Measurements from ENCODE around the gene TRIM28.

The TRIM28 gene

DNA sequence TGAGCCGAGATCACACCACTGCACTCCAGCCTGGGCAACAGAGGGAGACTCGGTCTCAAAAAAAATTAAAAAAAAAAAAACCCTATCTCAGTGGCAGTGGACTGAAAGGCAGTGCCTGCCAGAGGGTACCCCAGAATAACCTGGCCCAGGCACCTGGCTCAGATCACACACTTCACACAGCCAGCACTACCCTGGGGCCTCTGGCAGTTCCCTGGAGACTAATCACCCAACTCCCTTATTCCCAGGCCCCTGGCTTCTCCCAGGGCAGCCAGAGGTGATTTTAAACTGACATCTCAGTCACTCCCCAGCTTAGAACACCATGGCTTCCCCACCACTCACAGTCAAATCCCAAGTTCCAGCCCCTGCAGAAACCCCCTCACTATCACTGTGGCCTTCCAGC is 28.6 kb upstream of the TRIM28 start:
- Histone ChIP-seq H3K9ac (ENCODE audit: insufficient read length, low read depth) (peak overlapping the region; percentile 64), H3K4me1 (ENCODE audit: insufficient read depth, insufficient read length) (peaks cover 15% of the 10 kb centered on the region), H3K4me3 (ENCODE audit: insufficient read length, low read depth) (no peak overlapping the region), H3K36me3 (ENCODE audit: insufficient read depth, insufficient read length, low read length) (peaks cover 17% of the 10 kb centered on the region), H3K27me3 (ENCODE audit: insufficient read depth, insufficient read length) (no peaks in the 10 kb centered on the region), H3K9me3 (ENCODE audit: insufficient read depth, low read length) (no peaks in the 10 kb centered on the region)
- DNase-seq (ENCODE audit: low read depth, low spot score), result no peak
- TF ChIP-seq ZNF274 (IDR thresholded peaks at IDR 0.05; ENCODE audit: low read depth, low read length) (no peak), YY1 (IDR thresholded peaks at IDR 0.05; ENCODE audit: insufficient read depth, insufficient read length) (no peak), SUZ12 (IDR thresholded peaks at IDR 0.05; ENCODE audit: extremely low read depth, insufficient read depth, insufficient read length) (no peak)

- Histone ChIP-seq H3K9me3 (ENCODE audit: insufficient read depth, low read length) (no peaks in the 10 kb centered on the region), H3K9ac (ENCODE audit: insufficient read length, low read depth) (peak overlapping the region; percentile 54), H3K27me3 (ENCODE audit: insufficient read depth, insufficient read length) (no peaks in the 10 kb centered on the region), H3K36me3 (ENCODE audit: insufficient read depth, insufficient read length, low read length) (peaks cover 17% of the 10 kb centered on the region), H3K4me3 (ENCODE audit: insufficient read length, low read depth) (no peak overlapping the region), H3K4me1 (ENCODE audit: insufficient read depth, insufficient read length) (peaks cover 15% of the 10 kb centered on the region)
- TF ChIP-seq SUZ12 (IDR thresholded peaks at IDR 0.05; ENCODE audit: extremely low read depth, insufficient read depth, insufficient read length) (no peak), ZNF274 (IDR thresholded peaks at IDR 0.05; ENCODE audit: low read depth, low read length) (no peak), YY1 (IDR thresholded peaks at IDR 0.05; ENCODE audit: insufficient read depth, insufficient read length) (no peak)
- no peak for DNase-seq (ENCODE audit: low read depth, low spot score)
These were observed 27.5 kb upstream of the TRIM28 start for GRCh38 chr19:58516246-58516836.

GRCh38 chr19:58516964-58517833 is 26.7 kb upstream of the TRIM28 start:
- peaks cover 16% of the 10 kb centered on the region for H3K36me3 ChIP-seq (ENCODE audit: insufficient read depth, insufficient read length, low read length)

DNA sequence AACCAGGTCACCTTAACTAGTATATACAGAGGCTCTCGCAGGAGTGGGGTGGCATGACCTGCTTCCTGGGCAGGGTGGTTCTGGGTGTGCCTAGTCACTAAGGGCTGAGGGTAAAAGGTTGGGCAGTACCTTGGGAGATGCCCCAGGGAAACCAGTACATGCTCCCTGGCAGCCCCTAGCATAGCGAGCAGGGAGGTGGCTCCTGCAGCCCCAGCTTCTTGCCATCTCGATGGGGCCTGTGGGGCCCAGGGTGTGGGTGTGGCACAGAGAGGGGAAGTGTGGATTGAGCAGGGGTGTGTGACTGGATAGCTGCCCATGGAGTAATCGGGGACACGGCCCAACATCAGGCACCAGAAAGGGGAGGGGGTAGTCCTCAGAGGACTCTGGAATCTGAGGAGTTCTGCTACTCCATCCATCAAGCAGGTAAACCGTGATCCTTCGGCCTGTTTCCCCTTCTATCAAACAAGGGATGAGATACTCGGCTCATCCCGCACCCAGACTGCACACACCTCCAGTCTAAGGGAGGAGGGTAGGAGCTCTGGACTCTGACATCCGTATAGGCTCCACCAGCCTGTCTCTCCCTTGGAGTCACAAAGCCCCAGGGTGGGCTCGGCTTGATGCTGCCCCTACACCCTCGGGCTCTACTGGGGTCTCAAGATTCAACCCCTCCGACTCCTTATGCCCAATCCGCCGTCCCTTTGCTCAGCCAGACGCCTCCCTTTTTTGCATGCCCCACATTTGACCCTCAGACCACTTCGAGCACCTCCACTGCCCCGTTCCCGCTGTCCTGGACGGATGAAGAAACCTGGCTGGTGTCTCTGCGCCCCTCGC is 25.4 kb upstream of the TRIM28 start:
- no peak for DNase-seq (ENCODE audit: low read depth, low spot score)
- TF ChIP-seq YY1 (IDR thresholded peaks at IDR 0.05; ENCODE audit: insufficient read depth, insufficient read length) (no peak), SUZ12 (IDR thresholded peaks at IDR 0.05; ENCODE audit: extremely low read depth, insufficient read depth, insufficient read length) (no peak), ZNF274 (IDR thresholded peaks at IDR 0.05; ENCODE audit: low read depth, low read length) (no peak)
- H3K4me3 ChIP-seq (ENCODE audit: insufficient read length, low read depth), result peak overlapping the region; percentile 59

More at GRCh38 chr19:58516964-58517833, 26.7 kb upstream of the TRIM28 start:
- no peak overlapping the region for H3K4me3 ChIP-seq (ENCODE audit: insufficient read length, low read depth)
- DNase-seq (ENCODE audit: low read depth, low spot score), result no peak
- no peak for TF ChIP-seq SUZ12 (IDR thresholded peaks at IDR 0.05; ENCODE audit: extremely low read depth, insufficient read depth, insufficient read length)
- H3K9me3 ChIP-seq (ENCODE audit: insufficient read depth, low read length), result no peaks in the 10 kb centered on the region
- peak overlapping the region; percentile 42 for H3K9ac ChIP-seq (ENCODE audit: insufficient read length, low read depth)
- no peaks in the 10 kb centered on the region for H3K27me3 ChIP-seq (ENCODE audit: insufficient read depth, insufficient read length)
- H3K4me1 ChIP-seq (ENCODE audit: insufficient read depth, insufficient read length), result peaks cover 15% of the 10 kb centered on the region

DNA sequence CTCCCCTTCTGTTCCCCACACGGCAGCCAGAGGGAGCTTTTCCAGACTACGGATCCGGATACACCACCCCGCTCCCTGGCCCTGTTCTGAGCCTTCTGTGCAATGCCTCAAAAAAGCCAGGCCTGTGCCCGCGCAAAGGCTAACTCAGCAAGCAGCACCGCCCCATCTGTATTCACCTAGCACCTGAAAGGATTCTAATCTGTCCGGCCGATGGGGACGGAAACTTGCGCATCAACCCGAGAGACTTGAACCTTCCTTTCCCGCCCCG is 24.8 kb upstream of the TRIM28 start:
- no peak for TF ChIP-seq ZNF274 (IDR thresholded peaks at IDR 0.05; ENCODE audit: low read depth, low read length)
- no peak for TF ChIP-seq YY1 (IDR thresholded peaks at IDR 0.05; ENCODE audit: insufficient read depth, insufficient read length)
- TF ChIP-seq SUZ12 (IDR thresholded peaks at IDR 0.05; ENCODE audit: extremely low read depth, insufficient read depth, insufficient read length), result no peak
- H3K36me3 ChIP-seq (ENCODE audit: insufficient read depth, insufficient read length, low read length), result peaks cover 14% of the 10 kb centered on the region
- no peak for DNase-seq (ENCODE audit: low read depth, low spot score)
- H3K4me1 ChIP-seq (ENCODE audit: insufficient read depth, insufficient read length), result peaks cover 15% of the 10 kb centered on the region
- peak overlapping the region; percentile 80 for H3K9ac ChIP-seq (ENCODE audit: insufficient read length, low read depth)
- no peaks in the 10 kb centered on the region for H3K9me3 ChIP-seq (ENCODE audit: insufficient read depth, low read length)
- peak overlapping the region; percentile 59 for H3K4me3 ChIP-seq (ENCODE audit: insufficient read length, low read depth)
- no peaks in the 10 kb centered on the region for H3K27me3 ChIP-seq (ENCODE audit: insufficient read depth, insufficient read length)

More for the DNA sequence above, 25.4 kb upstream of the TRIM28 start:
- Histone ChIP-seq H3K27me3 (ENCODE audit: insufficient read depth, insufficient read length) (no peaks in the 10 kb centered on the region), H3K36me3 (ENCODE audit: insufficient read depth, insufficient read length, low read length) (peaks cover 14% of the 10 kb centered on the region), H3K4me1 (ENCODE audit: insufficient read depth, insufficient read length) (peaks cover 15% of the 10 kb centered on the region), H3K9ac (ENCODE audit: insufficient read length, low read depth) (peak overlapping the region; percentile 80), H3K9me3 (ENCODE audit: insufficient read depth, low read length) (no peaks in the 10 kb centered on the region)

DNA sequence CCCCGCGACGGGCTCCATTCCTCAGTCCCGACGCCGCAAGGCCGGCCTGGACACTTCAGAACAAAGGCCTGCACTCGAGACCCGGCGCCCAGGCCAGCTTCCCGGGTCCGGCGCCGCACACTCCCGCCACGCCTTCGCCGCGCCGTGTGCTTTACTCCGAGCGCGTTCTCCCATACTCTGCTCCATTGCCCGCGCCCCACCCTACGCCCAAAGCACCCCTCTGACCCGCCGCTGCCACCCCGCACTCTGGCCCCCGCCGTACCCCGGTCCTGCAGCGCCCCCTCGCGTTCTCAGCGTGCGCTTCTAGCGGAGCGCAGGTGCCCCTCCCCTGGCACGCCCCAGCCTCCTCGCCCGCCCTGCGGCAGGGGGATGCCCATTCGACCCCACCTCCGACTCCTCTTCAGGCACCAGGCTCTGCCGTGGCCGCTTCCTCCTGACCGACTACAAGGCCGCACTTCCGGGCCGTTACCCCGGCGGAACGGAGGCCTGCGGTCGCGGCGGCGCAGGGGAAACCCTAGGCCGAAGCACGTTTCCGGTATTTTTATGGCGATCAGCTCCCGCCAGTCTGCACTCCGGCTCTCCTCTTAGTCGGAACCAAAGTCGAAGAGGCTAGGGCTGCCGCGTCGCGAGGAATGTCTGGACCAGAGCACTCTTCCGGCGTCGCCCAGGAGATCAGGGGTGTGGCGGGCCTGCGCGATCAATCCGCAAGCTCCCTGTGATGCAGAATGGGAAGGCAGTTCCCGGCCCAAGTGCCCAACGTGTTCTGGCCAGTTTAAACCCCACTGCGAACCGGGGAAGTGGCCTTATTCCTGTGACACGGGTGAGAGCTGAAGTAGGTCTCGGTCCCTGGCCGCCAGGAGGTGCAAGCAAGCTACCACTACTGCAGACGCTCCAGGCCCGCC is 24.3 kb upstream of the TRIM28 start, which contains the start of gene ZBTB45:
TSS of gene ZBTB45 (minus strand) at position 456 of the 902 bp plus-strand sequence. CDS start 2,137 bp downstream, outside the sequence.
- H3K4me3 ChIP-seq (ENCODE audit: insufficient read length, low read depth), result peak within 1 kb of the TSS; percentile 59
- no peaks in the 10 kb centered on the region for H3K27me3 ChIP-seq (ENCODE audit: insufficient read depth, insufficient read length)
- peaks cover 15% of the 10 kb centered on the region for H3K4me1 ChIP-seq (ENCODE audit: insufficient read depth, insufficient read length)

More for the DNA sequence above, 24.3 kb upstream of the TRIM28 start, which contains the start of gene ZBTB45:
- peaks cover 14% of the 10 kb centered on the region for H3K36me3 ChIP-seq (ENCODE audit: insufficient read depth, insufficient read length, low read length)
- no peaks in the 10 kb centered on the region for H3K9me3 ChIP-seq (ENCODE audit: insufficient read depth, low read length)
- peak within 1 kb of the TSS; percentile 80 for H3K9ac ChIP-seq (ENCODE audit: insufficient read length, low read depth)
- peak; percentile 52 for DNase-seq (ENCODE audit: low read depth, low spot score)
- TF ChIP-seq ZNF274 (IDR thresholded peaks at IDR 0.05; ENCODE audit: low read depth, low read length) (no peak), YY1 (IDR thresholded peaks at IDR 0.05; ENCODE audit: insufficient read depth, insufficient read length) (peak; percentile 9), SUZ12 (IDR thresholded peaks at IDR 0.05; ENCODE audit: extremely low read depth, insufficient read depth, insufficient read length) (no peak)

Measured in NT2/D1 (cell line).